Activated B cell treated with CpG ODN at 0.5 μM for 24 hours (primary cell): ENCODE measurements around the gene IGFBP4. TPM values are rescaled to one million over a fixed set of nuclear protein-coding genes. Genes with fewer than 3 reads are reported as not detected.
"Not testable (repeated sequence)": the region's sequence is repeated elsewhere in the genome, so short reads cannot be mapped to it uniquely, and the experiment has no call there.

Experiments used
- ATAC-seq: fragments of 200-7000 bp; cut with Tn5 transposase; one replicate; pipeline ENCODE4 v1.10.0; 2021; ENCODE audit warnings: low read depth, mild to moderate bottlenecking, moderate library complexity
- CTCF ChIA-PET: fragments of 350-600 bp; sonication (Branson Sonifier 250); formaldehyde crosslinking; loops from one replicate; lab custom pipeline; 2021; ENCODE audit warnings: antibody characterized with exemption; lab: Charles Lee
- POLR2A ChIA-PET: fragments of 350-600 bp; sonication (Branson Sonifier 250); formaldehyde crosslinking; loops from one replicate; lab custom pipeline; 2021; ENCODE audit warnings: antibody characterized with exemption; lab: Charles Lee
- DNase-seq: peaks from one replicate; pipeline ENCODE4 v3.0.0; 2022
- H3K27ac Mint-ChIP-seq: one replicate; pipeline ENCODE4 v1.8.0; 2020; ENCODE audit warnings: mixed read lengths
- H3K27me3 Mint-ChIP-seq: one replicate; pipeline ENCODE4 v1.8.0; 2021; ENCODE audit warnings: mixed read lengths
- H3K36me3 Mint-ChIP-seq: one replicate; pipeline ENCODE4 v1.8.0; 2021; ENCODE audit warnings: low read depth, mixed read lengths
- H3K4me1 Mint-ChIP-seq: one replicate; pipeline ENCODE4 v1.8.0; 2021; ENCODE audit warnings: mixed read lengths
- H3K4me3 Mint-ChIP-seq: one replicate; pipeline ENCODE4 v1.8.0; 2020; ENCODE audit warnings: mild to moderate bottlenecking, mixed read lengths
- H3K9me3 Mint-ChIP-seq: one replicate; pipeline ENCODE4 v1.8.0; 2020; ENCODE audit warnings: mixed read lengths
- CTCF ChIP-seq: fragments of 200-600 bp; IDR thresholded peaks from one replicate; pipeline ENCODE4 v1.8.0; 2022; ENCODE audit warnings: antibody characterized with exemption, mild to moderate bottlenecking
- intact Hi-C: fragments of 100-400 bp; cut with micrococcal nuclease; formaldehyde crosslinking; loops from one replicate; pipeline ENCODE4 v1.15.1; 2024
- total RNA-seq: library from RNA; stranded (reverse); gene quantifications from 2 replicates; pipeline ENCODE4 v1.2.3, GENCODE V29; 2022

IGFBP4 gene
- 17.2 and 18.0 TPM in 2 replicates for total RNA-seq

- H3K27me3 Mint-ChIP-seq, result no peaks in the 10 kb centered on the region
- peak within 1 kb of the TSS; percentile 79 for H3K27ac Mint-ChIP-seq
- ATAC-seq, result peak; percentile 83
- H3K4me3 Mint-ChIP-seq, result peak within 1 kb of the TSS; percentile 81
- no peaks in the 10 kb centered on the region for H3K9me3 Mint-ChIP-seq
- H3K36me3 Mint-ChIP-seq, result no peaks in the 10 kb centered on the region
- no peak for TF ChIP-seq CTCF
- intact Hi-C loops, result loop anchor here (1.0 to 5.0 kb wide), 6 partner anchors 39 to 1204 kb away; no protein-coding TSS in a partner anchor
- peaks cover 37% of the 10 kb centered on the region for H3K4me1 Mint-ChIP-seq
- DNase-seq, result peak; percentile 72
- ChIA-PET CTCF (interaction anchor here (0.8 to 7.3 kb wide), 14 partner anchors 8 to 204 kb away, joined by 3 to 111 read pairs (median 4); partner anchors contain the start of gene SMARCE1), POLR2A (interaction anchor here (0.6 to 5.1 kb wide), 17 partner anchors 33 to 1222 kb away, joined by 3 to 58 read pairs (median 4); partner anchors contain the start of gene CCR7)
Measured at GRCh38 chr17:40443196-40443987, at the start of gene IGFBP4. Gene IGFBP4, plus strand, starts transcription at chr17:40443450. Its CDS starts 286 bp downstream, at chr17:40443736.

GRCh38 chr17:40399185-40399584, 44.1 kb upstream of the IGFBP4 start:
- peaks cover 15% of the 10 kb centered on the region for H3K4me1 Mint-ChIP-seq
- H3K27ac Mint-ChIP-seq, result no peak overlapping the region
- no peak overlapping the region for H3K4me3 Mint-ChIP-seq
- CTCF ChIA-PET, result interaction anchor here (1.1 to 5.1 kb wide), 5 partner anchors 10 to 216 kb away, joined by 4 to 62 read pairs (median 5); no protein-coding TSS in a partner anchor
- no peaks in the 10 kb centered on the region for H3K9me3 Mint-ChIP-seq
- ATAC-seq (peak; percentile 61), DNase-seq (no peak)
- POLR2A ChIA-PET, result no interaction called here
- no peak for TF ChIP-seq CTCF
- no peaks in the 10 kb centered on the region for H3K27me3 Mint-ChIP-seq
- H3K36me3 Mint-ChIP-seq, result no peaks in the 10 kb centered on the region
- intact Hi-C loops, result loop anchor here (1.0 to 5.0 kb wide), 6 partner anchors 18 to 216 kb away; partner anchors contain the start of gene TOP2A

- Mint-ChIP-seq H3K9me3 (no peaks in the 10 kb centered on the region), H3K27me3 (no peaks in the 10 kb centered on the region), H3K36me3 (no peaks in the 10 kb centered on the region), H3K4me3 (no peak overlapping the region), H3K4me1 (peaks cover 15% of the 10 kb centered on the region), H3K27ac (no peak overlapping the region)
- ChIA-PET POLR2A (interaction anchor here (0.6 kb wide), 1 partner anchor 582 kb away, joined by 3 read pairs; no protein-coding TSS in a partner anchor), CTCF (interaction anchor here (1.0 to 5.1 kb wide), 3 partner anchors 9 to 131 kb away, joined by 3 to 62 read pairs (median 3); no protein-coding TSS in a partner anchor)
- ATAC-seq (peak; percentile 14), DNase-seq (no peak)
- intact Hi-C loops, result loop anchor here (5.0 kb wide), 1 partner anchor 40 kb away; the partner anchor contains the start of gene IGFBP4
- TF ChIP-seq CTCF, result no peak
Measured at GRCh38 chr17:40402668-40403067, 40.6 kb upstream of the IGFBP4 start.

GRCh38 chr17:40404003-40404402, 39.2 kb upstream of the IGFBP4 start:
- intact Hi-C loops, result loop anchor here (5.0 kb wide), 1 partner anchor 38 kb away; the partner anchor contains the start of gene IGFBP4
- Mint-ChIP-seq H3K27me3 (no peaks in the 10 kb centered on the region), H3K4me3 (no peak overlapping the region), H3K36me3 (no peaks in the 10 kb centered on the region), H3K27ac (no peak overlapping the region), H3K9me3 (no peaks in the 10 kb centered on the region), H3K4me1 (peaks cover 15% of the 10 kb centered on the region)
- no peak for ATAC-seq
- ChIA-PET POLR2A (no interaction called here), CTCF (no interaction called here)
- no peak for DNase-seq
- no peak for TF ChIP-seq CTCF

GRCh38 chr17:40407460-40407859, 35.8 kb upstream of the IGFBP4 start:
- TF ChIP-seq CTCF, result no peak
- Mint-ChIP-seq H3K4me1 (peaks cover 8% of the 10 kb centered on the region), H3K27me3 (no peaks in the 10 kb centered on the region), H3K9me3 (no peaks in the 10 kb centered on the region), H3K4me3 (no peak overlapping the region), H3K36me3 (no peaks in the 10 kb centered on the region), H3K27ac (no peak overlapping the region)
- ChIA-PET CTCF (interaction anchor here (0.7 to 0.9 kb wide), 2 partner anchors 52 to 126 kb away, joined by 3 read pairs; no protein-coding TSS in a partner anchor), POLR2A (interaction anchor here (0.6 to 0.9 kb wide), 2 partner anchors 11 to 74 kb away, joined by 3 read pairs; partner anchors contain the start of gene TOP2A)
- ATAC-seq (no peak), DNase-seq (no peak)
- intact Hi-C loops, result no loop called here

GRCh38 chr17:40409540-40409939, 33.7 kb upstream of the IGFBP4 start:
- H3K27me3 Mint-ChIP-seq, H3K4me1 Mint-ChIP-seq, CTCF ChIA-PET, H3K9me3 Mint-ChIP-seq, H3K36me3 Mint-ChIP-seq, H3K4me3 Mint-ChIP-seq, DNase-seq, ATAC-seq, H3K27ac Mint-ChIP-seq, intact Hi-C loops: not testable (repeated sequence)
- POLR2A ChIA-PET, result interaction anchor here (0.6 to 0.7 kb wide), 2 partner anchors 34 to 41 kb away, joined by 3 to 4 read pairs; partner anchors contain the start of gene IGFBP4
